A673 (cell line): Measurements from ENCODE around the gene ZNF621.

Source experiments
- CTCF ChIP-seq: fragments of 300-800, 200-600 bp; sonication (generic); conservative IDR thresholded peaks from 2 replicates; pipeline ENCODE4 v1.5.1; 2017; ENCODE audit warnings: low read depth, mild to moderate bottlenecking, antibody characterized with exemption, low read length, moderate library complexity, mixed read lengths
- EZH2 ChIP-seq: fragments of 200-600 bp; sonication (generic); IDR thresholded peaks from 2 replicates; pipeline ENCODE4 v1.6.1; 2017; ENCODE audit warnings: borderline replicate concordance, low read depth, mild to moderate bottlenecking, mixed read lengths, antibody characterized with exemption, low read length; ENCODE audit not compliant: poor library complexity, severe bottlenecking

- no peak for TF ChIP-seq CTCF
- no peak for TF ChIP-seq EZH2
These were observed 19.9 kb upstream of the ZNF621 start for GRCh38 chr3:40504636-40505430.
